K562 (cell line): ENCODE results near the gene WASHC4. TPM values are rescaled to one million over a fixed set of nuclear protein-coding genes. Genes with fewer than 3 reads are reported as not detected.

Experiments used
- BRF1 ChIP-seq: IDR thresholded peaks from 3 replicates; pipeline ENCODE4 v1.6.1; 2011; ENCODE audit warnings: borderline replicate concordance, mild to moderate bottlenecking; ENCODE audit not compliant: insufficient read length; ENCODE audit errors: extremely low read depth
- CHCHD3 ChIP-seq: fragments of 250-450 bp; sonication (Bioruptor Pico); IDR thresholded peaks from 2 replicates; pipeline ENCODE4 v2.1.2; 2022; ENCODE audit warnings: mild to moderate bottlenecking
- ETV6 ChIP-seq, 3 experiments: fragments of 150-350 bp in 1 of 3; sonication (generic) in 1 of 3; formaldehyde crosslinking in 1 of 3; IDR thresholded peaks; 2 replicates each; pipeline versions ENCODE4 v1.6.1 to v1.8.0; 2014 to 2022; ENCODE audit warnings: borderline replicate concordance in 2 of 3, low read depth in 2 of 3, antibody characterized with exemption in 1 of 3, low read length in 1 of 3, mild to moderate bottlenecking in 1 of 3, missing genetic modification reagents in 1 of 3
- FOXK1 ChIP-seq: sonication (generic); formaldehyde crosslinking; IDR thresholded peaks from 2 replicates; pipeline ENCODE4 v1.8.0; 2022; ENCODE audit warnings: missing genetic modification reagents, mild to moderate bottlenecking, borderline replicate concordance
- HMBOX1 ChIP-seq: sonication (generic); IDR thresholded peaks from 2 replicates; pipeline ENCODE4 v1.6.1; 2016
- KHSRP ChIP-seq: fragments of 450-650 bp; IDR thresholded peaks from 2 replicates; pipeline ENCODE4 v1.6.1; 2017
- MAZ ChIP-seq, 2 experiments: fragments of 450-650 bp in 1 of 2; sonication (generic) in 1 of 2; formaldehyde crosslinking; IDR thresholded peaks in 1 of 2; conservative IDR thresholded peaks in 1 of 2; 2 replicates each; pipeline versions ENCODE4 v1.4.0 to v1.5.0; 2020; ENCODE audit warnings: mild to moderate bottlenecking in 1 of 2, missing genetic modification reagents in 1 of 2
- POLR2G ChIP-seq: fragments of 200-400 bp; formaldehyde crosslinking; IDR thresholded peaks from 2 replicates; pipeline ENCODE4 v1.6.1; 2017; ENCODE audit warnings: low read depth, mild to moderate bottlenecking, antibody characterized with exemption, low read length, moderate library complexity
- POLR3A ChIP-seq: IDR thresholded peaks from 2 replicates; pipeline ENCODE4 v1.6.1; 2011; ENCODE audit warnings: borderline replicate concordance, mild to moderate bottlenecking, moderate library complexity; ENCODE audit not compliant: insufficient read length, insufficient read depth; ENCODE audit errors: extremely low read depth
- SNIP1 ChIP-seq: fragments of 450-650 bp; IDR thresholded peaks from 2 replicates; pipeline ENCODE4 v1.7.1; 2017; ENCODE audit warnings: low read depth, mild to moderate bottlenecking
- TBL1XR1 ChIP-seq, 2 experiments: IDR thresholded peaks; 2 replicates each; pipeline ENCODE4 v1.6.1; 2012; ENCODE audit warnings: improper control_type of control experiment in 2 of 2, low read length in 2 of 2, mild to moderate bottlenecking in 1 of 2
- TGIF2 ChIP-seq: sonication (generic); formaldehyde crosslinking; IDR thresholded peaks from 2 replicates; pipeline ENCODE4 v1.8.1; 2022; ENCODE audit warnings: mild to moderate bottlenecking, missing genetic modification reagents, moderate library complexity
- TSHZ1 ChIP-seq: fragments of 250-450 bp; sonication (Bioruptor Pico); IDR thresholded peaks from 2 replicates; pipeline ENCODE4 v1.4.0; 2020; ENCODE audit warnings: mild to moderate bottlenecking, moderate library complexity
- ZNF174 ChIP-seq: fragments of 250-450 bp; sonication (Bioruptor Pico); IDR thresholded peaks from 2 replicates; pipeline ENCODE4 v1.4.0; 2020; ENCODE audit warnings: mild to moderate bottlenecking
- ZNF436 ChIP-seq: fragments of 250-450, 450-650 bp; sonication (Bioruptor Pico); formaldehyde crosslinking; IDR thresholded peaks from 2 replicates; pipeline ENCODE4 v1.7.0; 2020; ENCODE audit warnings: mild to moderate bottlenecking
- ZNF586 ChIP-seq: fragments of 450-650 bp; formaldehyde crosslinking; conservative IDR thresholded peaks from 2 replicates; pipeline ENCODE4 v1.4.0; 2020; ENCODE audit warnings: mild to moderate bottlenecking, moderate library complexity
- ZNF668 ChIP-seq: fragments of 250-450 bp; sonication (Bioruptor Pico); IDR thresholded peaks from 2 replicates; pipeline ENCODE4 v1.8.0; 2022; ENCODE audit warnings: mild to moderate bottlenecking, inconsistent platforms
- polyA plus RNA-seq, 8 experiments: library from polyadenylated mRNA; depleted of rRNA in 4 of 8; stranded (reverse) in 5 of 8; unstranded in 3 of 8; fragments of >200 nt; fragmentation: Nextera tagmentation in 2 of 8; fragmentation: Illumina TruSeq in 1 of 8; extraction: Ambion mirVana in 2 of 8; extraction: Trizol in 1 of 8; gene quantifications; 2 replicates each; pipeline versions ENCODE4 v1.2.1 to v1.2.3, GENCODE V29; 2011 to 2014; ENCODE audit warnings: inconsistent platforms in 1 of 8, missing spikeins in 1 of 8
- total RNA-seq, 7 experiments: library from RNA; depleted of rRNA in 6 of 7; stranded (reverse); fragments of >200 nt in 6 of 7; fragmentation: Illumina TruSeq in 2 of 7; extraction: Trizol in 2 of 7; gene quantifications; 2 replicates each; pipeline versions ENCODE4 v1.2.1 to v1.2.3, GENCODE V29; 2011 to 2021; ENCODE audit warnings: low replicate concordance in 1 of 7
- TF ChIP-seq, protein P1 (sequence below): sonication (generic); formaldehyde crosslinking; IDR thresholded peaks from 2 replicates; pipeline ENCODE4 v1.8.0; 2023; ENCODE audit warnings: mild to moderate bottlenecking, missing genetic modification reagents

The WASHC4 gene
- total and polyA plus RNA-seq, 9 of the 15 experiments (the other 6 are each of a cell fraction or from before 2014, with no cell fraction given): 12.5 to 38.5 (median 21.3) TPM

DNA sequence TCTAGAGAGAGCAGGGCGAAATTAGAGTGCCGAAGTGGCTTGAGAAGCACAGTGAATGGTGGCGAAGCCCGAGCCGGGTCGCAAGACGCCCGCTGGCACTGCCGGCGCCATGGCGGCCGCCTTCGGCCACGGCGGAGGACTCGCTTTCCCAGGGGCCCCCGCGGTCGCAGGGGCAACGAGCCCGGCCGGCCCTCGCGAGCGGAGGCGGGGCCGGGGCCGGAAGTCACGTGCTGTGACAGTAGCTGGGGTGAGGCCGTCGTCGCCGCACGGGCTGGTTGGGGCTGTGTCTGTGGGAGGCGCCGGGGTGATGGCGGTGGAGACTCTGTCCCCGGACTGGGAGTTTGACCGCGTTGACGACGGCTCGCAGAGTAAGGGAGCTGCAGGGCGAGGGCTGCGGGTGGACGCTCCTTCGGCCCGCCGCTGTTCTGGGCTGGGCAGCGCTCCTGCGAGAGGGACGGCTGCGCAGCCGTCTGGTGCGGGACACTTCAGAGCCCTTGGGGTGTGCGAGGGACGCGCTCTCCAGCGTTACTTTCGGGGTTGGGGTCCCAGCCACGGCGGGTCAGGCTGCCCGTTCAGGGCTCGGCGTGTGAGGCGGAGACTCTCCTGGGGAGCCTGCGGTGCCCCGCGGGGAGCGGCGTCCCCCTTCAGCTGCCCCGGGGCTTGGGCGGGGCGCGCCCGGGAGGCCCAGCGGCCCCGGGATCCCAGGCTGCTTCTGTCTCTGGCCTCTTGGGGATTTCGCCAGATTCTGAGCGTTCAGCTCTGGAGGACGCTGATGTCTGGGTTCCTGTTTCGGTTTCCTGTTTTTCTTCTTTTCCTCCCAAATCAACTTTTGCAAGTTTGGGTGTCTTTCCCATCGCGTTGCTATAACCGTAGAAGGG, at the start of gene WASHC4 (continued):
- TF ChIP-seq ZNF668 (CRISPR knock-in tag) (no peak), ZNF174 (no peak), POLR3A (no peak), HMBOX1 (no peak), POLR2G (peak; percentile 99), FOXK1 (CRISPR knock-in tag) (peak; percentile 57; the same call in 1 of the 2 replicates), ZNF586 (CRISPR knock-in tag) (no peak), SNIP1 (no peak), ETV6 (IDR thresholded peaks at IDR 0.05; ENCODE audit: borderline replicate concordance in 1 of 2, low read depth in 2 of 2, low read length in 1 of 2) (no peak), ETV6 (CRISPR knock-in tag; IDR thresholded peaks at IDR 0.05; ENCODE audit: borderline replicate concordance) (no peak), CHCHD3 (no peak), KHSRP (no peak), ZNF436 (no peak), BRF1 (no peak), TSHZ1 (no peak), TGIF2 (no peak), MAZ (CRISPR knock-in tag; conservative IDR thresholded peaks at IDR 0.05 in 1 of 2, IDR thresholded peaks at IDR 0.05 in 1 of 2) (peak; percentile 88 to 93), TBL1XR1 (IDR thresholded peaks at IDR 0.05; ENCODE audit: low read length in 2 of 2) (no peak)
- TF ChIP-seq, protein P1, sequence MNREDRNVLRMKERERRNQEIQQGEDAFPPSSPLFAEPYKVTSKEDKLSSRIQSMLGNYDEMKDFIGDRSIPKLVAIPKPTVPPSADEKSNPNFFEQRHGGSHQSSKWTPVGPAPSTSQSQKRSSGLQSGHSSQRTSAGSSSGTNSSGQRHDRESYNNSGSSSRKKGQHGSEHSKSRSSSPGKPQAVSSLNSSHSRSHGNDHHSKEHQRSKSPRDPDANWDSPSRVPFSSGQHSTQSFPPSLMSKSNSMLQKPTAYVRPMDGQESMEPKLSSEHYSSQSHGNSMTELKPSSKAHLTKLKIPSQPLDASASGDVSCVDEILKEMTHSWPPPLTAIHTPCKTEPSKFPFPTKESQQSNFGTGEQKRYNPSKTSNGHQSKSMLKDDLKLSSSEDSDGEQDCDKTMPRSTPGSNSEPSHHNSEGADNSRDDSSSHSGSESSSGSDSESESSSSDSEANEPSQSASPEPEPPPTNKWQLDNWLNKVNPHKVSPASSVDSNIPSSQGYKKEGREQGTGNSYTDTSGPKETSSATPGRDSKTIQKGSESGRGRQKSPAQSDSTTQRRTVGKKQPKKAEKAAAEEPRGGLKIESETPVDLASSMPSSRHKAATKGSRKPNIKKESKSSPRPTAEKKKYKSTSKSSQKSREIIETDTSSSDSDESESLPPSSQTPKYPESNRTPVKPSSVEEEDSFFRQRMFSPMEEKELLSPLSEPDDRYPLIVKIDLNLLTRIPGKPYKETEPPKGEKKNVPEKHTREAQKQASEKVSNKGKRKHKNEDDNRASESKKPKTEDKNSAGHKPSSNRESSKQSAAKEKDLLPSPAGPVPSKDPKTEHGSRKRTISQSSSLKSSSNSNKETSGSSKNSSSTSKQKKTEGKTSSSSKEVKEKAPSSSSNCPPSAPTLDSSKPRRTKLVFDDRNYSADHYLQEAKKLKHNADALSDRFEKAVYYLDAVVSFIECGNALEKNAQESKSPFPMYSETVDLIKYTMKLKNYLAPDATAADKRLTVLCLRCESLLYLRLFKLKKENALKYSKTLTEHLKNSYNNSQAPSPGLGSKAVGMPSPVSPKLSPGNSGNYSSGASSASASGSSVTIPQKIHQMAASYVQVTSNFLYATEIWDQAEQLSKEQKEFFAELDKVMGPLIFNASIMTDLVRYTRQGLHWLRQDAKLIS (CRISPR knock-in tag): no peak
